Neural cell (in vitro differentiated cells): ENCODE measurements around the gene NECTIN4. TPM values are rescaled to one million over a fixed set of nuclear protein-coding genes. Genes with fewer than 3 reads are reported as not detected.

Experiments
- H2AFZ ChIP-seq: fragments of 200-600, 300-800 bp; sonication (generic), shearing (Covaris generic); 2 replicates; pipeline ENCODE4 v1.6.0; 2014; ENCODE audit warnings: low read depth, mild to moderate bottlenecking, antibody characterized with exemption, low read length, moderate library complexity
- H3F3A ChIP-seq: fragments of 200-600 bp; shearing (Covaris generic); 2 replicates; pipeline ENCODE4 v1.6.1; 2016; ENCODE audit warnings: mild to moderate bottlenecking, moderate library complexity, mixed read lengths, antibody characterized with exemption, low read length; ENCODE audit not compliant: insufficient read depth, poor library complexity, severe bottlenecking
- H3K27ac ChIP-seq: fragments of 200-600, 300-800 bp; sonication (generic), shearing (Covaris generic); 2 replicates; pipeline ENCODE4 v1.5.1; 2014; ENCODE audit warnings: mild to moderate bottlenecking, low read length, moderate library complexity
- H3K27me3 ChIP-seq: fragments of 300-800, 200-600 bp; sonication (generic), shearing (Covaris generic); 2 replicates; pipeline ENCODE4 v1.6.0; 2014; ENCODE audit warnings: mild to moderate bottlenecking, low read depth, low read length, moderate library complexity; ENCODE audit not compliant: insufficient read depth
- H3K36me3 ChIP-seq: fragments of 300-800, 200-600 bp; sonication (generic), shearing (Covaris generic); 2 replicates; pipeline ENCODE4 v1.5.1; 2014; ENCODE audit warnings: mild to moderate bottlenecking, antibody characterized with exemption, low read length, moderate library complexity; ENCODE audit not compliant: insufficient read depth
- H3K4me2 ChIP-seq: fragments of 300-800, 200-600 bp; sonication (generic), shearing (Covaris generic); 2 replicates; pipeline ENCODE4 v1.6.0; 2014; ENCODE audit warnings: mild to moderate bottlenecking, low read length
- H3K4me3 ChIP-seq: fragments of 300-800, 200-600 bp; sonication (generic), shearing (Covaris generic); 2 replicates; pipeline ENCODE4 v1.5.1; 2014; ENCODE audit warnings: mild to moderate bottlenecking, low read length, moderate library complexity
- H3K79me2 ChIP-seq: fragments of 200-600 bp; shearing (Covaris generic); replicated peaks from 2 replicates; pipeline ENCODE4 v1.6.0; 2014; ENCODE audit warnings: mild to moderate bottlenecking, low read length, moderate library complexity; ENCODE audit not compliant: insufficient read depth
- H3K9ac ChIP-seq: fragments of 300-800, 200-600 bp; sonication (generic), shearing (Covaris generic); 2 replicates; pipeline ENCODE4 v1.6.1; 2016; ENCODE audit warnings: mild to moderate bottlenecking, low read length, mixed read lengths
- H3K9me2 ChIP-seq: fragments of 200-600 bp; shearing (Covaris generic); 2 replicates; pipeline ENCODE4 v1.6.1; 2016; ENCODE audit warnings: mild to moderate bottlenecking, low read length, mixed read lengths; ENCODE audit not compliant: insufficient read depth
- H3K9me3 ChIP-seq: fragments of 200-600, 300-800 bp; sonication (generic), shearing (Covaris generic); 2 replicates; pipeline ENCODE4 v1.6.1; 2016; ENCODE audit warnings: mild to moderate bottlenecking, mixed run types, low read length, moderate library complexity, mixed read lengths
- H4K20me1 ChIP-seq: fragments of 200-600 bp; shearing (Covaris generic); 2 replicates; pipeline ENCODE4 v1.6.1; 2016; ENCODE audit warnings: mild to moderate bottlenecking, mixed run types; ENCODE audit not compliant: insufficient read depth
- CTCF ChIP-seq: fragments of 450-650 bp; IDR thresholded peaks from 2 replicates; pipeline ENCODE4 v1.5.1; 2014; ENCODE audit warnings: antibody characterized with exemption, mild to moderate bottlenecking, moderate library complexity; ENCODE audit not compliant: poor library complexity, severe bottlenecking
- EP300 ChIP-seq: fragments of 450-650 bp; conservative IDR thresholded peaks from 2 replicates; pipeline ENCODE4 v1.6.1; 2014; ENCODE audit warnings: antibody characterized with exemption, mild to moderate bottlenecking, moderate library complexity; ENCODE audit not compliant: poor library complexity, severe bottlenecking
- EZH2 ChIP-seq: fragments of 200-600, 300-800 bp; shearing (Covaris generic), sonication (generic); IDR thresholded peaks from 2 replicates; pipeline ENCODE4 v1.6.1; 2014; ENCODE audit warnings: antibody characterized with exemption, low read length, borderline replicate concordance, mild to moderate bottlenecking; ENCODE audit not compliant: insufficient read depth, poor library complexity, severe bottlenecking
- MXI1 ChIP-seq: fragments of 450-650 bp; conservative IDR thresholded peaks from 2 replicates; pipeline ENCODE4 v1.6.1; 2014; ENCODE audit warnings: antibody characterized with exemption, mild to moderate bottlenecking; ENCODE audit not compliant: poor library complexity, severe bottlenecking
- POLR2AphosphoS5 ChIP-seq: IDR thresholded peaks from 2 replicates; pipeline ENCODE4 v1.6.1; 2012
- RAD21 ChIP-seq: fragments of 450-650 bp; conservative IDR thresholded peaks from 2 replicates; pipeline ENCODE4 v1.6.1; 2014; ENCODE audit warnings: antibody characterized with exemption, mild to moderate bottlenecking, moderate library complexity
- REST ChIP-seq: IDR thresholded peaks from 2 replicates; pipeline ENCODE4 v1.6.1; 2012; ENCODE audit warnings: borderline replicate concordance
- SMC3 ChIP-seq: fragments of 450-650 bp; conservative IDR thresholded peaks from 2 replicates; pipeline ENCODE4 v1.6.1; 2014; ENCODE audit warnings: antibody characterized with exemption, mild to moderate bottlenecking, moderate library complexity; ENCODE audit not compliant: poor library complexity
- TAF1 ChIP-seq: IDR thresholded peaks from 2 replicates; pipeline ENCODE4 v1.6.1; 2012; ENCODE audit warnings: low read depth
- polyA plus RNA-seq: library from polyadenylated mRNA; depleted of rRNA; stranded (reverse); fragments of >200 nt; gene quantifications from 2 replicates; pipeline ENCODE4 v1.2.3, GENCODE V29; 2014

The NECTIN4 gene
- polyA plus RNA-seq, 1 donor from 2014 or later: not detected

- H3K9me2 ChIP-seq: no peaks in the 10 kb centered on the region
- no peaks in the 10 kb centered on the region for H3K9me3 ChIP-seq
- no peak overlapping the region for H3K4me3 ChIP-seq
- H3K9ac ChIP-seq: no peak overlapping the region
- no peaks in the 10 kb centered on the region for H3F3A ChIP-seq
- no peaks in the 10 kb centered on the region for H4K20me1 ChIP-seq
- no peak overlapping the region for H3K27ac ChIP-seq
- no peak overlapping the region for H2AFZ ChIP-seq
- no peaks in the 10 kb centered on the region for H3K27me3 ChIP-seq
- H3K36me3 ChIP-seq: no peaks in the 10 kb centered on the region
- H3K4me2 ChIP-seq: no peak overlapping the region
- H3K79me2 ChIP-seq: peaks cover 60% of the 10 kb centered on the region
- no peak for TF ChIP-seq MXI1
- TF ChIP-seq EZH2: no peak
- TF ChIP-seq CTCF: no peak
- no peak for TF ChIP-seq RAD21
- no peak for TF ChIP-seq TAF1
- no peak for TF ChIP-seq REST
- TF ChIP-seq EP300: no peak
- TF ChIP-seq SMC3: no peak
- no peak for TF ChIP-seq POLR2AphosphoS5
Observed at GRCh38 chr1:161115132-161115711, 25.9 kb upstream of the NECTIN4 start.

- TF ChIP-seq RAD21: no peak
- no peak for TF ChIP-seq POLR2AphosphoS5
- no peak for TF ChIP-seq REST
- no peak for TF ChIP-seq MXI1
- TF ChIP-seq EZH2: no peak
- TF ChIP-seq SMC3: no peak
- TF ChIP-seq TAF1: no peak
- TF ChIP-seq EP300: no peak
- TF ChIP-seq CTCF: no peak
- H3K27ac ChIP-seq: no peak overlapping the region
- H3K9me3 ChIP-seq: no peaks in the 10 kb centered on the region
- no peak overlapping the region for H3K4me3 ChIP-seq
- H3K36me3 ChIP-seq: no peaks in the 10 kb centered on the region
- no peaks in the 10 kb centered on the region for H3K9me2 ChIP-seq
- no peaks in the 10 kb centered on the region for H3K27me3 ChIP-seq
- H3K4me2 ChIP-seq: no peak overlapping the region
- no peaks in the 10 kb centered on the region for H4K20me1 ChIP-seq
- H3K9ac ChIP-seq: no peak overlapping the region
- H2AFZ ChIP-seq: no peak overlapping the region
- H3F3A ChIP-seq: no peaks in the 10 kb centered on the region
- H3K79me2 ChIP-seq: peaks cover 60% of the 10 kb centered on the region
Observed at GRCh38 chr1:161114556-161114955, 25.2 kb upstream of the NECTIN4 start.
